ENCODE results near the gene OPTN. TPM values are rescaled to one million over a fixed set of nuclear protein-coding genes. Genes with fewer than 3 reads are reported as not detected.

OPTN gene
- total RNA-seq, 1 experiment from 2014 or later, result 48.9 TPM

GRCh38 chr10:13054844-13055243, 45.1 kb upstream of the OPTN start:
- Mint-ChIP-seq H3K36me3 (ENCODE audit: insufficient read depth, unreplicated experiment) (no peaks in the 10 kb centered on the region), H3K27ac (ENCODE audit: unreplicated experiment) (no peak overlapping the region), H3K27me3 (ENCODE audit: unreplicated experiment) (peaks cover 77% of the 10 kb centered on the region), H3K4me1 (ENCODE audit: low read depth, unreplicated experiment) (no peaks in the 10 kb centered on the region), H3K9me3 (ENCODE audit: low read depth, unreplicated experiment) (no peaks in the 10 kb centered on the region), H3K4me3 (ENCODE audit: low read depth, unreplicated experiment) (no peak overlapping the region)
- no peak for TF ChIP-seq CTCF (IDR thresholded peaks at IDR 0.05; ENCODE audit: unreplicated experiment)
- intact Hi-C loops (cut with micrococcal nuclease; ENCODE audit: unreplicated experiment), result no loop called here
- no TSS peak for BruUV-seq (replicated peaks)
- DNase-seq, result no peak
- CTCF ChIA-PET, result interaction anchor here (0.6 kb wide), 1 partner anchor 105 kb away, joined by 3 read pairs; no protein-coding TSS in a partner anchor

GRCh38 chr10:13056456-13057077, 43.4 kb upstream of the OPTN start:
- CTCF ChIA-PET, result interaction anchor here (0.5 kb wide), 1 partner anchor 10 kb away, joined by 3 read pairs; no protein-coding TSS in a partner anchor
- Mint-ChIP-seq H3K27me3 (ENCODE audit: unreplicated experiment) (peaks cover 85% of the 10 kb centered on the region), H3K27ac (ENCODE audit: unreplicated experiment) (no peak overlapping the region), H3K4me3 (ENCODE audit: low read depth, unreplicated experiment) (no peak overlapping the region), H3K4me1 (ENCODE audit: low read depth, unreplicated experiment) (no peaks in the 10 kb centered on the region), H3K36me3 (ENCODE audit: insufficient read depth, unreplicated experiment) (no peaks in the 10 kb centered on the region), H3K9me3 (ENCODE audit: low read depth, unreplicated experiment) (no peaks in the 10 kb centered on the region)
- no TSS peak for BruUV-seq (replicated peaks)
- intact Hi-C loops (cut with micrococcal nuclease; ENCODE audit: unreplicated experiment), result no loop called here
- peak; percentile 17 for DNase-seq
- no peak for TF ChIP-seq CTCF (IDR thresholded peaks at IDR 0.05; ENCODE audit: unreplicated experiment)

GRCh38 chr10:13062803-13063202, 37.2 kb upstream of the OPTN start:
- Mint-ChIP-seq H3K9me3 (ENCODE audit: low read depth, unreplicated experiment) (no peaks in the 10 kb centered on the region), H3K36me3 (ENCODE audit: insufficient read depth, unreplicated experiment) (no peaks in the 10 kb centered on the region), H3K27me3 (ENCODE audit: unreplicated experiment) (peaks cover 96% of the 10 kb centered on the region), H3K27ac (ENCODE audit: unreplicated experiment) (no peak overlapping the region), H3K4me3 (ENCODE audit: low read depth, unreplicated experiment) (no peak overlapping the region), H3K4me1 (ENCODE audit: low read depth, unreplicated experiment) (no peaks in the 10 kb centered on the region)
- no peak for DNase-seq
- BruUV-seq (replicated peaks), result no TSS peak
- intact Hi-C loops (cut with micrococcal nuclease; ENCODE audit: unreplicated experiment), result no loop called here
- TF ChIP-seq CTCF (IDR thresholded peaks at IDR 0.05; ENCODE audit: unreplicated experiment), result no peak
- CTCF ChIA-PET, result interaction anchor here (0.6 kb wide), 1 partner anchor 401 kb away, joined by 3 read pairs; no protein-coding TSS in a partner anchor

GRCh38 chr10:13066527-13066926, 33.4 kb upstream of the OPTN start:
- TF ChIP-seq CTCF (IDR thresholded peaks at IDR 0.05; ENCODE audit: unreplicated experiment), result no peak
- Mint-ChIP-seq H3K27me3 (ENCODE audit: unreplicated experiment) (peaks cover 100% of the 10 kb centered on the region), H3K27ac (ENCODE audit: unreplicated experiment) (no peak overlapping the region), H3K4me1 (ENCODE audit: low read depth, unreplicated experiment) (no peaks in the 10 kb centered on the region), H3K36me3 (ENCODE audit: insufficient read depth, unreplicated experiment) (no peaks in the 10 kb centered on the region), H3K9me3 (ENCODE audit: low read depth, unreplicated experiment) (no peaks in the 10 kb centered on the region), H3K4me3 (ENCODE audit: low read depth, unreplicated experiment) (no peak overlapping the region)
- no peak for DNase-seq
- CTCF ChIA-PET, result no interaction called here
- intact Hi-C loops (cut with micrococcal nuclease; ENCODE audit: unreplicated experiment), result no loop called here
- BruUV-seq (replicated peaks), result no TSS peak
